Immature natural killer cell (primary cell): ENCODE data around the gene FERMT2. TPM values are rescaled to one million over a fixed set of nuclear protein-coding genes. Genes with fewer than 3 reads are reported as not detected.

Experiments
- DNase-seq, 3 donors: peaks; one replicate each; pipeline ENCODE4 v3.0.0; 2022; ENCODE audit warnings: mixed read lengths in 1 of 3
- H3K27ac Mint-ChIP-seq, 6 donors: one replicate each; pipeline ENCODE4 v1.8.0; 2020; ENCODE audit warnings: mixed read lengths in 6 of 6, mild to moderate bottlenecking in 5 of 6, inconsistent platforms in 4 of 6, moderate library complexity in 3 of 6
- H3K27me3 Mint-ChIP-seq, 3 donors: one replicate each; pipeline ENCODE4 v1.8.0; 2020 to 2021; ENCODE audit warnings: low read depth in 3 of 3, mild to moderate bottlenecking in 3 of 3, mixed read lengths in 3 of 3, moderate library complexity in 3 of 3, inconsistent platforms in 1 of 3
- H3K36me3 Mint-ChIP-seq, 3 donors: one replicate each; pipeline ENCODE4 v1.8.0; 2020; ENCODE audit warnings: mixed read lengths in 3 of 3, inconsistent platforms in 2 of 3, mild to moderate bottlenecking in 2 of 3
- H3K4me1 Mint-ChIP-seq, 2 donors: one replicate each; pipeline ENCODE4 v1.8.0; 2020; ENCODE audit warnings: inconsistent platforms in 2 of 2, mild to moderate bottlenecking in 2 of 2, mixed read lengths in 2 of 2, moderate library complexity in 1 of 2
- H3K4me3 Mint-ChIP-seq, 5 donors: one replicate each; pipeline ENCODE4 v1.8.0; 2020; ENCODE audit warnings: mild to moderate bottlenecking in 5 of 5, mixed read lengths in 5 of 5, inconsistent platforms in 3 of 5, moderate library complexity in 3 of 5
- H3K9me3 Mint-ChIP-seq, 6 donors: one replicate each; pipeline ENCODE4 v1.8.0; 2020; ENCODE audit warnings: mild to moderate bottlenecking in 6 of 6, mixed read lengths in 6 of 6, inconsistent platforms in 4 of 6, moderate library complexity in 3 of 6
- polyA plus RNA-seq, 3 donors: library from polyadenylated mRNA; unstranded; fragments of 300-500 nt; fragmentation: Illumina TruSeq; gene quantifications; one replicate each; pipeline ENCODE4 v1.2.3, GENCODE V29; 2021

The FERMT2 gene
- polyA plus RNA-seq = not detected

- Mint-ChIP-seq H3K9me3 (no peaks in the 10 kb centered on the region), H3K4me1 (peaks cover 19 to 27% of the 10 kb centered on the region in 2 donors), H3K36me3 (no peaks in the 10 kb centered on the region), H3K27ac (peak within 1 kb of the TSS in 1 of 6 donors; percentile 1), H3K27me3 (peaks cover 21 to 36% (median 32%) of the 10 kb centered on the region in 3 donors), H3K4me3 (peak within 1 kb of the TSS; percentile 86 to 93 (median 90))
- DNase-seq = peak; percentile 17 to 21 (median 19)
Observed at GRCh38 chr14:52950898-52951680, at the start of gene FERMT2. FERMT2 (minus strand) TSS chr14:52951050; CDS start chr14:52950568, 482 bp downstream.

DNA sequence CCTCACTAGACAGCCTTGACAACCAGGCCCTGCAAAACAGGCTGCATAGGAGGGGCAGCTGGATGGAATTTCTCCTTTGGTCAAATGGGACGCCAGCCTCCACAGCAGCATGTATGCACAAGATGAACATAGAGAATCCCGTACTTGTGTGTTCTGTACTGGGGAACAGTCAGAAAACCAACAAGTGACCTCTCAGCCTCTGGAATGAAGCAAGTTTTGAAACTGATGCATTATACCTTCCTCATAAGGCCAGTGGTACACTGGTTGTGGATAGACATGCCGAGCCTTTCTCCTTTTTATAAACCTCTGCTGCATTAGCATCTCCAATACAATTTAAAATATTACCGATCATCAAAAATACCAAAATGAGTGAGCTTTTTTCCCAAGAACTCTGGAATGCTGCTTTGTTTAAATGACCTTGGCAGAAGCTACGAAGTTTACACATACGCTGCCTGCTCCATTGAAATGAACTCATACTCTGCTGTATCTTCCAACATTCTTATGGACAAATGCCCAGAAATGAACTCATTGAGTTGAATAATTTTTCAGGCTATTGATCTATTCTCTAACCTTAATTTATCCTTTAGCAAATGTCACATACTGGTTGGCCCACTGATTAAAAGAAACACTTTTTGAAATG, 47.6 kb upstream of the FERMT2 start:
- peaks cover 10 to 14% of the 10 kb centered on the region in 2 donors for H3K4me1 Mint-ChIP-seq
- no peak for DNase-seq
- H3K9me3 Mint-ChIP-seq = no peaks in the 10 kb centered on the region
- H3K27ac Mint-ChIP-seq = no peak overlapping the region
- H3K36me3 Mint-ChIP-seq = no peaks in the 10 kb centered on the region
- H3K4me3 Mint-ChIP-seq = no peak overlapping the region
- H3K27me3 Mint-ChIP-seq = peaks cover 0 to 2% (median 1%) of the 10 kb centered on the region in 3 donors

DNA sequence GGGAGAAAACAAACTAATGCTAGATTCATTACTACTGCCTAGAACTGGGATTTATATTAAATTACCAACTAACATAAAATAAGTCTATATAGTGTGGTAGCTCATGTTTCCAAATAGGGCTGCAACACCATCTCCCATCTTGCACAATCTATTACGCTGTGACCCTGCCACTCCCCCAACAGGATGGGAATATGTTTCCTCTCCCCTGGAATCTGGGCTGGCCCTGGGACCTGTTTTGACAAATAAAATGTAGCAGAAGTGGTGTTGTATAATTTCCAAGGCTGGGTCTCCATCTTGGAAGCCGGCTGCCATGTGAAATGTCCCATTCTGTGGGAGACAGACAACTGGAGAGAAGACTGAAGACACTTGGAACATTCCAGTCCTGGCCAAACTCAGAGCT, 45.6 kb upstream of the FERMT2 start:
- H3K27ac Mint-ChIP-seq = no peak overlapping the region

DNA sequence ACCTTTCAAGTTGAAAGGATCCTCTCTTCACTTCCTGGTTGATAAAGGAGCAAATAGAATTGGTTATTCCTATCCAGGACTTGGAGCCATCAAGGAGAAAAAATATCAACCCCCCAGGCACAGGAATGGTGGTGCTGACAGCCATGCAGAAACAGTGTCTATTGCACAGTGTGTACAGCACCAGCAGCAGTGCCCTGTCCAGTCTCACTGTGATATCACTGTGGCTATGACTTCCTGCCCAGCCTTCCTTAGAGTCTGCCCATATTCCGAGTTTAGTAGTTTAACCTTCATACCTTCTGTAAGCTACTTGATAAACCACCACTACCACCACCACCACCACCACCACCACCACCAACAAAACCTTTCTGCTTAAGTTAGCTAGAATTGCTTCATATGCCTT, 45.1 kb upstream of the FERMT2 start:
- Mint-ChIP-seq H3K27ac (no peak overlapping the region), H3K36me3 (no peaks in the 10 kb centered on the region), H3K4me3 (no peak overlapping the region), H3K4me1 (peaks cover 10 to 14% of the 10 kb centered on the region in 2 donors), H3K9me3 (no peaks in the 10 kb centered on the region), H3K27me3 (peaks cover 1 to 5% (median 1%) of the 10 kb centered on the region in 3 donors)
- no peak for DNase-seq

More for the DNA sequence above, 45.6 kb upstream of the FERMT2 start:
- H3K27me3 Mint-ChIP-seq = peaks cover 1 to 5% (median 1%) of the 10 kb centered on the region in 3 donors
- H3K9me3 Mint-ChIP-seq = no peaks in the 10 kb centered on the region
- DNase-seq = no peak
- no peak overlapping the region for H3K4me3 Mint-ChIP-seq
- H3K36me3 Mint-ChIP-seq = no peaks in the 10 kb centered on the region
- H3K4me1 Mint-ChIP-seq = peaks cover 10 to 14% of the 10 kb centered on the region in 2 donors

GRCh38 chr14:52992236-52992870, 41.5 kb upstream of the FERMT2 start:
- H3K4me1 Mint-ChIP-seq = peaks cover 10 to 14% of the 10 kb centered on the region in 2 donors
- no peak overlapping the region for H3K27ac Mint-ChIP-seq

GRCh38 chr14:52988139-52988538, 37.3 kb upstream of the FERMT2 start:
- H3K4me1 Mint-ChIP-seq = no peaks in the 10 kb centered on the region
- H3K36me3 Mint-ChIP-seq = no peaks in the 10 kb centered on the region
- peaks cover 4 to 7% (median 4%) of the 10 kb centered on the region in 3 donors for H3K27me3 Mint-ChIP-seq
- DNase-seq = no peak
- H3K9me3 Mint-ChIP-seq = no peaks in the 10 kb centered on the region
- H3K4me3 Mint-ChIP-seq = no peak overlapping the region
- no peak overlapping the region for H3K27ac Mint-ChIP-seq

More at GRCh38 chr14:52992236-52992870, 41.5 kb upstream of the FERMT2 start:
- H3K9me3 Mint-ChIP-seq = no peaks in the 10 kb centered on the region
- H3K27me3 Mint-ChIP-seq = peaks cover 2 to 7% (median 5%) of the 10 kb centered on the region in 3 donors
- no peak for DNase-seq
- no peak overlapping the region for H3K4me3 Mint-ChIP-seq
- H3K36me3 Mint-ChIP-seq = no peaks in the 10 kb centered on the region

GRCh38 chr14:52987514-52987913, 36.7 kb upstream of the FERMT2 start:
- no peaks in the 10 kb centered on the region for H3K9me3 Mint-ChIP-seq
- H3K27me3 Mint-ChIP-seq = peaks cover 0 to 6% (median 4%) of the 10 kb centered on the region in 3 donors
- H3K27ac Mint-ChIP-seq = no peak overlapping the region
- no peaks in the 10 kb centered on the region for H3K4me1 Mint-ChIP-seq
- no peaks in the 10 kb centered on the region for H3K36me3 Mint-ChIP-seq
- no peak for DNase-seq
- H3K4me3 Mint-ChIP-seq = no peak overlapping the region

DNA sequence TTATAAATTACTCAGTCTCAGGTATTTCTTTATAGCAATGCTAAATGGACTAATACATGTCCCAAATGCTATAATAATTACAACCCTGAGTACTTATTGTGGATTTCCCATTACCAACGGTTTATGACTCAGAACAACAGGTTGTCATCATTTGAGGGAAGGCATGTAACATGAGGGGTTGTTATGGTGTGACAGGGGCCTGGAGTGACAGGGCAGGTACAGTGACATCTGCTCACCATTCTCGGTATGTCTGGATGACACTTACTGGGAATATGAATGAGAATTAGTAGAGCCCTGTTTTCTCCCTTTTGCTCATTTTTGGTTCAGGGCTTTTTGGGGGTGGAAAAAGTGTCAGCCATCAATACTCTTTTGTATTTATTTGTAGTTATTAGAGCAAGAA, 36.2 kb upstream of the FERMT2 start:
- H3K36me3 Mint-ChIP-seq = no peaks in the 10 kb centered on the region
- no peak overlapping the region for H3K27ac Mint-ChIP-seq
- peaks cover 0 to 6% (median 4%) of the 10 kb centered on the region in 3 donors for H3K27me3 Mint-ChIP-seq
- no peaks in the 10 kb centered on the region for H3K4me1 Mint-ChIP-seq
- no peak overlapping the region for H3K4me3 Mint-ChIP-seq
- DNase-seq = no peak
- H3K9me3 Mint-ChIP-seq = no peaks in the 10 kb centered on the region

DNA sequence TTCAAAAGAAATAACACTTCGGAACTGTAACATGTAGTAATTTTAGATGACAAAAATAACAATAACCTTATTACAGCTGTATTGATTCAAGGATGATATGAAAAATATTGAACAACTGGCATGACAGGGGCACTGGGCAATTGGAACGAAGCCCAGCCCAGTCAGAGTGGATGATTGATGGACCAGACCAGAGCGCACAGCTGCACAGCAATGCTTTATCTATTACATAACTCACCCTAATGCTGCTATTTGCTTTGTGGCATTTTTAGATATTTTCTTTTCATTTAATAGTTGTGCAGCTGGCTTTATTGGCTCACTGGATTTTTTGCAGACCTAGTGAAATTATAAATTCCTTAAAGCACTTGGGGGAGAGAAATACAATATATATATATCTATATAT, 26.9 kb upstream of the FERMT2 start:
- H3K4me1 Mint-ChIP-seq = no peaks in the 10 kb centered on the region
- H3K4me3 Mint-ChIP-seq = no peak overlapping the region
- H3K27ac Mint-ChIP-seq = no peak overlapping the region
- no peaks in the 10 kb centered on the region for H3K36me3 Mint-ChIP-seq
- H3K27me3 Mint-ChIP-seq = peaks cover 0 to 5% (median 0%) of the 10 kb centered on the region in 3 donors
- DNase-seq = no peak
- H3K9me3 Mint-ChIP-seq = no peaks in the 10 kb centered on the region

- no peak for DNase-seq
- no peak overlapping the region for H3K27ac Mint-ChIP-seq
- H3K36me3 Mint-ChIP-seq = peaks cover 0 to 7% (median 7%) of the 10 kb centered on the region in 3 donors
- no peak overlapping the region for H3K4me3 Mint-ChIP-seq
- peaks cover 3 to 20% (median 7%) of the 10 kb centered on the region in 3 donors for H3K27me3 Mint-ChIP-seq
- no peaks in the 10 kb centered on the region for H3K4me1 Mint-ChIP-seq
- H3K9me3 Mint-ChIP-seq = peaks cover 0 to 2% (median 0%) of the 10 kb centered on the region in 6 donors
Observed at GRCh38 chr14:52974406-52974805, 23.6 kb upstream of the FERMT2 start.

DNA sequence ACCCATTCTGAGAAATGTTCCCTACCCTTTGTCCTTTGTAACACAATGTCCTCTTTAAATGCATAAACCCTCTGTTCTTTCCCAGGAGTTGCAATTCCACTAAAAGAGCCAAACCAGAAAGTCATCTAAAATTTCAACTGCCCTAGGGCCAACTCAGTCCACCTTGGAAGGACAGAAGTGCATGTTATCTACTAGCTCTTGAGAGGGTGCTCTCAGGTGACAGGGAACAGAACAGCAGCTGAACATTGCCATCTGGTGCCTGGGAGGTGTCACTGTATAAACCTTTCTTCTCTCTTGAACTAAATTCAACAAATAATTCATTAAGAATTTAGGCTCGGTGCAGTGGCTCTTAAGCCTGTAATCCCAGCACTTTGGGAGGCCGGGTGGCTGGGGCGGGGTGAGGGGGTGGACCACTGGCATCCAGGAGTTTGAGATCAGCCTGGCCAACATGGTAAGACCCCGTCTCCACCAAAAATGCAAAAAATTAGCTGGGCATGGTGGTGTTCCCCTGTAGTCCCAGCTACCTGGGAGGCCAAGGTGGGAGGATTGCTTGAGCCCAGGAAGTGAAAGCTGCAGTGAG, 10.3 kb upstream of the FERMT2 start:
- no peak overlapping the region for H3K4me3 Mint-ChIP-seq
- H3K9me3 Mint-ChIP-seq = no peaks in the 10 kb centered on the region
- peaks cover 0 to 3% (median 2%) of the 10 kb centered on the region in 3 donors for H3K27me3 Mint-ChIP-seq
- no peaks in the 10 kb centered on the region for H3K36me3 Mint-ChIP-seq
- H3K4me1 Mint-ChIP-seq = peaks cover 0 to 5% of the 10 kb centered on the region in 2 donors
- peak; percentile 53 to 68 (median 60) for DNase-seq
- peak overlapping the region in 2 of 6 donors; percentile 9 to 19 for H3K27ac Mint-ChIP-seq

DNA sequence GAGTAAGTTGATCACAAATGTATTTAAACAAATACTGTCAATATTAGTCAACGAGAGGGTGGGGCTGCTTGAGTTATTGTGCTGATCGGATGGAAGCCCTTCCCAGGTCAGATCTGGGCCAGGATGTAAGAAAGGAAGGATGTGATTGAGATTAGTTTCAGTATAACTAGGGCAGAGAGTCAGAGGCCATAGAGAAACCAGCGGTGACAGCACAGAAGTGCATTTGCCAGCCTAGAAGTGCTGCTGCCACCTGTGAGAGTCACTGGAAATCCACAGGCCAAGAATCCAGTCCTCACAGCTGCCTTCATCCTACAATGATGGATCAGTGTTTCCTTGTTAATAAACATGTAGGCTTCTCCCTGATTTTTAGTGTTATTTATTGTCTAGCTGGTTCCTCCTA, 9.8 kb upstream of the FERMT2 start:
- Mint-ChIP-seq H3K4me1 (peaks cover 0 to 5% of the 10 kb centered on the region in 2 donors), H3K4me3 (no peak overlapping the region), H3K27ac (peak overlapping the region in 1 of 6 donors; percentile 9), H3K27me3 (peaks cover 0 to 3% (median 2%) of the 10 kb centered on the region in 3 donors), H3K9me3 (no peaks in the 10 kb centered on the region), H3K36me3 (no peaks in the 10 kb centered on the region)
- no peak for DNase-seq

DNA sequence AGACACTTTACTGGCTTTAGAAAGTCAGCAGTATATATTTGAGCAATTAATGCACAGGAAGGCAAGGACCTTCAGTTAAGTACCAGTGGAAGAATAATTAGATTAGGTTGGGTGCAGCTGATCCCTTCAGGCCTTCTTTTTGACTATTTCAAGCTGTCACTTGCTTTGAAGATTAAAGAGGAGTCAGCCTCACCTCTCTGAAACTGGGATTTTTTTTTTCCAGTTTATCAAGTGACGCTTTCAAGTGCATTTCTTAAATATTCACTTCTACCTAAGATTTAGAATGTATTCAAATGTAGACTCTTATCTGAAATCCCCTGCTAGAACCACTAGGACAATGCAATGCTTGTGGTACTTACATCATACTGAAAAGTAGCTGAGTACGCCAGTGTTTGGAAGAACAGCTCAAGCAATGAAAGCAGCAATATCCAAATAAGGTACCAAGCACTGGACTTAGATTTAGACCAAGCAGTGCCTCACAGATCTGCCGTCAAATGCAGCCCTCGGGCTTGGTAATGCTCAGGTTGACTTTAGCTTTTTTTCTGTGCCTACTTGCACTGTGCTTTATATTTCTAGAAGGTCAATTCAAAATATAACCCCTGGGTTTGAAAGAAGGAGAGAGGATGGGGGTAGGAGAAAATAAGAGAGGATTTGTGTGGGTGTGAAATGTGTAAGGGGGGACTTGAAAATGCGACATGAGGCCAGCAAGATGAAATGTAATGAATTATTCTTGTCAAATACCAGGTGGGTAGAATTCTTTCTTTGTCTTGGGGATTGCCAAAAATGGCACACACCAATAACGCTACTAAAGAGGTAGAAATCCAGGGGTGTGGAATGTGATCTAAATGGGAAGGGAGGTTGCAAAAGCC, 3.7 kb upstream of the FERMT2 start:
- Mint-ChIP-seq H3K4me3 (no peak overlapping the region), H3K27ac (no peak overlapping the region), H3K9me3 (no peaks in the 10 kb centered on the region)

More for the DNA sequence above, 3.7 kb upstream of the FERMT2 start:
- DNase-seq = no peak
- Mint-ChIP-seq H3K4me1 (peaks cover 13 to 20% of the 10 kb centered on the region in 2 donors), H3K27me3 (peaks cover 18 to 19% (median 18%) of the 10 kb centered on the region in 3 donors), H3K36me3 (no peaks in the 10 kb centered on the region)
